ENCODE data around the gene SAFB. TPM values are rescaled to one million over a fixed set of nuclear protein-coding genes. Genes with fewer than 3 reads are reported as not detected.
"Not testable (repeated sequence)": the region's sequence is repeated elsewhere in the genome, so short reads cannot be mapped to it uniquely, and the experiment has no call there.

SAFB gene
- total and polyA plus RNA-seq, 2 donors = 63.3 to 69.3 TPM

- no peak for DNase-seq (ENCODE audit: extremely low spot score)
Measured at GRCh38 chr19:5682107-5682482, 59.2 kb downstream of the SAFB start.

GRCh38 chr19:5683177-5683886, 60.4 kb downstream of the SAFB start:
- H3K4me1 ChIP-seq (ENCODE audit: insufficient read depth) = no peaks in the 10 kb centered on the region
- 93% methylated on average over 10 of the region's 10 CpGs for WGBS
- H3K36me3 ChIP-seq (ENCODE audit: insufficient read depth) = no peaks in the 10 kb centered on the region
- H3K4me3 ChIP-seq (ENCODE audit: low read depth, low read length) = no peak overlapping the region
- no peak for DNase-seq (ENCODE audit: extremely low spot score)
- no peak overlapping the region for H3K27ac ChIP-seq (ENCODE audit: low read depth)

More at GRCh38 chr19:5682107-5682482, 59.2 kb downstream of the SAFB start:
- WGBS = 90% methylated on average over 3 of the region's 3 CpGs
- Histone ChIP-seq H3K36me3 (ENCODE audit: insufficient read depth) (no peaks in the 10 kb centered on the region), H3K4me1 (ENCODE audit: insufficient read depth) (no peaks in the 10 kb centered on the region), H3K27ac (ENCODE audit: low read depth) (no peak overlapping the region), H3K4me3 (ENCODE audit: low read depth, low read length) (no peak overlapping the region)

- Histone ChIP-seq H3K27ac (ENCODE audit: low read depth) (no peak overlapping the region), H3K4me1 (ENCODE audit: insufficient read depth) (no peaks in the 10 kb centered on the region), H3K36me3 (ENCODE audit: insufficient read depth) (no peaks in the 10 kb centered on the region), H3K4me3 (ENCODE audit: low read depth, low read length) (no peak overlapping the region)
- no peak for DNase-seq (ENCODE audit: extremely low spot score)
- WGBS = 93% methylated on average over 22 of the region's 22 CpGs
Measured at GRCh38 chr19:5684694-5685430, 62.0 kb downstream of the SAFB start.

- peak overlapping the region; percentile 41 for H3K4me3 ChIP-seq (ENCODE audit: low read depth, low read length)
- no peaks in the 10 kb centered on the region for H3K36me3 ChIP-seq (ENCODE audit: insufficient read depth)
- H3K27ac ChIP-seq (ENCODE audit: low read depth) = no peak overlapping the region
- WGBS = 36% methylated on average over 16 of the region's 16 CpGs
- H3K4me1 ChIP-seq (ENCODE audit: insufficient read depth) = no peaks in the 10 kb centered on the region
- DNase-seq (ENCODE audit: extremely low spot score) = no peak
Measured at GRCh38 chr19:5686326-5686646, 63.4 kb downstream of the SAFB start.

GRCh38 chr19:5686647-5687359, 63.9 kb downstream of the SAFB start:
- H3K4me1 ChIP-seq (ENCODE audit: insufficient read depth) = no peaks in the 10 kb centered on the region
- H3K27ac ChIP-seq (ENCODE audit: low read depth) = peak overlapping the region; percentile 12
- peak overlapping the region; percentile 41 for H3K4me3 ChIP-seq (ENCODE audit: low read depth, low read length)
- H3K36me3 ChIP-seq (ENCODE audit: insufficient read depth) = no peaks in the 10 kb centered on the region
- peak; percentile 76 for DNase-seq (ENCODE audit: extremely low spot score)
- under 1% methylated on average over 59 of the region's 59 CpGs for WGBS

DNA sequence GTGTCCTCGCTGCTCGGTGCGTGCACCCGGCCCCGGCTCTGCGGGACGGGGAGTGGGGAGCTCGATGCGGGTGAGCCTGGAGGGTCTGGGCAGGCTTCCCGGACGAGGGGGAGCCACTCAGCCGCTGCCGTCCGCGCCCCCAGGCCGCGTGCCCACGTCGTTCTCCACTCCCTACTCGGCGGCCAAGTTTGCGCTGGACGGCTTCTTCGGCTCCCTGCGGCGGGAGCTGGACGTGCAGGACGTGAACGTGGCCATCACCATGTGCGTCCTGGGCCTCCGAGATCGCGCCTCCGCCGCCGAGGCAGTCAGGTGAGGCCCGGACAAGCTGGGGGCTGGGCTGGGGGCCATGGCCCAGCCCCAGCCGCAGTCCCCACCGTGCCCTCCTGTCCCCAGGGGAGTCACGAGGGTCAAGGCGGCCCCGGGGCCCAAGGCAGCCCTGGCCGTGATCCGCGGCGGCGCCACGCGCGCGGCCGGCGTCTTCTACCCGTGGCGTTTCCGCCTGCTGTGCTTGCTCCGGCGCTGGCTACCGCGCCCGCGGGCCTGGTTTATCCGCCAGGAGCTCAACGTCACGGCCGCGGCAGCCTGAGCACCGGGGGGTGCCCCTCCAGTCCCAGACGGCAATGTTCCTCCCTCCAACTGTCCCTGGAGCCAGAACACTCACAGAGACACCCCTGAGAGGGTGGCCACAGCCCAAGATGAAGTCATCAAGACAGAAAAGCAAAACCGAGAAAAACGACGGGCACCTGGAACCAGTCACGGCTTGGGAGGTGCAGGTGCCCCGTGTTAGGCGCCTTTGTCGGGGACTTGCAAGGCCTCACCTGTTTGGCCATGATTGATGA, 64.7 kb downstream of the SAFB start:
- H3K4me1 ChIP-seq (ENCODE audit: insufficient read depth) = no peaks in the 10 kb centered on the region
- H3K27ac ChIP-seq (ENCODE audit: low read depth) = no peak overlapping the region
- H3K4me3 ChIP-seq (ENCODE audit: low read depth, low read length) = peak overlapping the region; percentile 41
- WGBS = 48% methylated on average over 76 of the region's 76 CpGs
- DNase-seq (ENCODE audit: extremely low spot score) = no peak
- H3K36me3 ChIP-seq (ENCODE audit: insufficient read depth) = no peaks in the 10 kb centered on the region

DNA sequence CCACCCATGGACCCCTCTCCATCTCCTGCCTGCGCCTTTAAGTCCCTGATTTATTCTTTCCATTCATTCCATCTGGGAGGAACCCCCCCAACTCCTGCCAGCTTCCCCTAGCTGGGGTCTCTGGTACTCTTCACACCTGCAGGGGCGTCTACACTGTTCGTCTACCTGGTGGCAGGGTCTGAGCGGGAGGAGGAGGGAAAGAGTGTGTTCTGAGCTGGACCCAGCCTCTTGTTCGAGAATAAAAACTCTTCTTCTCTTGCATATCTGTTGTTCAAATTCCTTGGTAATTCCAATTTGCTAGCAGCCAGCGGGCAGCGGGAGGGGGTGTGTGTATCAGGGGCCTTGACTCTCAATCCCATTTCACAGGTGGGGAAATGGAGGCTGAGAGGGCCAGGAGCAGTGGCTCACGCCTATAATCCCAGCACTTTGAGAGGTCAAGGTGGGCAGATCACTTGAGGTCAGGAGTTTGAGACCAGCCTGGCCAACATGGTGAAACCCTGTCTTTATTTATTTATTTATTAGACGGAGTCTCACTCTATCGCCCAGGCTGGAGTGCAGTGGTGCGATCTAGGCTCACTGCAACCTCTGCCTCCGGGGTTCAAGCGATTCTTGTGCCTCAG, 65.5 kb downstream of the SAFB start:
- 92% methylated on average over 13 of the region's 13 CpGs for WGBS
- DNase-seq (ENCODE audit: extremely low spot score); H3K36me3 ChIP-seq (ENCODE audit: insufficient read depth); H3K4me3 ChIP-seq (ENCODE audit: low read depth, low read length); H3K4me1 ChIP-seq (ENCODE audit: insufficient read depth); H3K27ac ChIP-seq (ENCODE audit: low read depth): not testable (repeated sequence)

DNA sequence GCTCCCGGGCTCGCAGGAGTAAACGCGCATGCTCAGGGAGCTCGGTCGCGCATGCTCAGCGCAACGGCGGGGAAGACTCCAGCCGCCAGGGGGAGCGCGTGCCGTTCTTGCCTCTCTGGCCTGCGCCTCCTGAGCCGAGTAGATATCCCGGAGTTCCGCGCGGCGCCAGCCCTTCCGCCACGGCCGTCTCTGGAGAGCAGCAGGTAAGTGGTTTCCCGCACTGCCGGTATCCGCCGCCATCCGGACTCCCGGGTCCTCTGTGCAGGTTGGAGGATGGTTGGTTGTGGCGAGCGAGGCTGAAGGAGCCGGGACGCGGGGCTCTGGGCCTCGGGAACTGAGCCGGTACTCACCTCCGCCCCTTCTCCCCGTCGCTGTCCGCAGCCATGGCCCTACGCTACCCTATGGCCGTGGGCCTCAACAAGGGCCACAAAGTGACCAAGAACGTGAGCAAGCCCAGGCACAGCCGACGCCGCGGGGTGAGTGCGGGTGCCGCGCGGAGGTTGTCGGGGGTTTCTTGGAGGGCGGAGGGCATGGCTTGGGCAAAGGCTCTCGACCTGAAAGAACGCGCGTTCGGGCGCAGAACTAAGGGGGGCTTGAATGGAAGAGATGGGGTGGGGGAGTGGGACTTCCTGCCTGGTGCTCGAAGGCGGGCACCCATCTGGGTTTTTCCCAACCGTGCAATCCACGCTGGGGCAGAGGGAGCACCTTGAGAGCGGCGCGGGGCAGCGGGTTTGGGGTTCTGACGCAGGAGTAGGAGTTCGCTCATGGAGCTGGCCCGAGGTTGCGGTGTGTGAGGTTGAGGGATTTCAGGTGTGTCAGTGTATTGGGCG, 67.5 kb downstream of the SAFB start, which contains the start of gene RPL36:
TSS of gene RPL36 (plus strand) at position 171 of the 830 bp plus-strand sequence. CDS start at position 384, 213 bp downstream.
- H3K36me3 ChIP-seq (ENCODE audit: insufficient read depth) = peaks cover under 1% of the 10 kb centered on the region
- H3K27ac ChIP-seq (ENCODE audit: low read depth) = peak within 1 kb of the TSS; percentile 95
- peak within 1 kb of the TSS; percentile 66 for H3K4me3 ChIP-seq (ENCODE audit: low read depth, low read length)
- no peaks in the 10 kb centered on the region for H3K4me1 ChIP-seq (ENCODE audit: insufficient read depth)
- peak; percentile 93 for DNase-seq (ENCODE audit: extremely low spot score)
- under 1% methylated on average over 73 of the region's 73 CpGs for WGBS

DNA sequence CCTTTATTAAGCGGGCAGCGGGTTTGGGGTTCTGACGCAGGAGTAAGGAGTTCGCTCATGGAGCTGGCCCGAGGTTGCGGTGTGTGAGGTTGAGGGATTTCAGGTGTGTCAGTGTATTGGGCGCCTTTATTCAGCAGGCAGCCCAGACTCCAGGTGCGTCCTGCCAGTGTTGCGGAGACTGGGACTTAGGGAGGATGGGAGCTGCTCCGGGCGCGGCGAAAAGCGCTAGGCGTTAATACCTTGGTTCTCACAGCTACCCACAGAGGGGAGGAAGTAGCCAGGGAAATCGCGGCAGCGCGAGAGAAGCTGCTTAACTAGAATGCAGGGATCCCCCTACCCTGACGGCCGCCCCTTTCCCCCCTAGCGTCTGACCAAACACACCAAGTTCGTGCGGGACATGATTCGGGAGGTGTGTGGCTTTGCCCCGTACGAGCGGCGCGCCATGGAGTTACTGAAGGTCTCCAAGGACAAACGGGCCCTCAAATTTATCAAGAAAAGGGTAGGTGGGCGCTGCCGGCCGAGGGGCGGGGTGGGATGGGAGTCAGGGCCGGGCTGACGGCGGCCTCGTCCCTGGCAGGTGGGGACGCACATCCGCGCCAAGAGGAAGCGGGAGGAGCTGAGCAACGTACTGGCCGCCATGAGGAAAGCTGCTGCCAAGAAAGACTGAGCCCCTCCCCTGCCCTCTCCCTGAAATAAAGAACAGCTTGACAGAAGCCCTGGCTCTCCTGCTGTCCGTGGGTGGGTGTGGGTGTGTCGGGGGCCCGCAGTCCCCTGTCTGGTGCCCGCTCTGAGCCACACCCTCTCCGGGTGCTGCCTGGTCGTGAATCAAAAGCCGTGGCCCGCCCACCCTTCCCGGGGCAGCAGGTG, 68.3 kb downstream of the SAFB start:
- Histone ChIP-seq H3K4me3 (ENCODE audit: low read depth, low read length) (peak overlapping the region; percentile 66), H3K4me1 (ENCODE audit: insufficient read depth) (no peaks in the 10 kb centered on the region), H3K36me3 (ENCODE audit: insufficient read depth) (peaks cover 6% of the 10 kb centered on the region), H3K27ac (ENCODE audit: low read depth) (peak overlapping the region; percentile 95)
- no peak for DNase-seq (ENCODE audit: extremely low spot score)
- WGBS = 4% methylated on average over 54 of the region's 54 CpGs

DNA sequence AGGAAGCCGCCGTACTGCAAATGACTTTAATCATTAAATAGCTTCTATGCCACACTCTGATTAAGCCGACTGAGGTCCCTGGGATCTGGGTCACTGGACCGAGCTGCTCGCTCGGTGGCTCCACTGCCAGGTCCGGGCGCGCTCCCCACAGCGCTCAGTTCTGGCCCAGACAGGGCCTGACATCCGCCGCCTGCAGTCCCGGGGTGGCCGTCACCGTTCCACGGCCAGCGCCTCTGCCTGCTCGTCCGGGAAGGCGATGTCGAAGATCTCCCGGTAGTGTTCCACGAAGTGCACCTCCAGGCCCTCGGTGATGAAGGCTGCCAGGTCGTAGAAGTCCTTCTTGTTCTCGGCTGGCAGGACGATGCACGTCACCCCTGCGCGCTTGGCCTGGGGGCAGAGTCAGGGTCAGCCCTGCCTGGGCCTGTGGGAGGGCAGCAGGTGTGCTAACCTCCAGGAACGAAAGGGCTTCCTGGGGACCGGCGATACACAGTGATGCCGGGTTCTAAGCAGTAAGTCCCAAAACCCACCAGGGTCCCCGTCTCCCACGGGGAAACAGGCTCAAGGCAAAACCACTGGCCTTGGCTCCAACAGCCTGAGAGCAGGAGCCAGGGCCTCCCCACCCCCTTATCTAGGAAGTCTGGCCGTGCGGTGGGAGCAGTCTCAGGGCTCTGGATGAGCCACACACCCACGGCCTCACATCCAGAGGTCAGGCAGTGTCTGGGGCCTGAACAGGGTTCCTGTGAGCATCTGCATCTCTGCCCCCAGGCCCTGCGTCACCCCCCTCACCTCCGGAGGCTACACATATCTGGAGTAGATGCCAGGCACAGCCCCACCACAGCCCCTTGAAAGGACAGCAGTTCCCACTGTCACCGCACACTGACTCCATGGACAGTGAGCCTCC, 69.2 kb downstream of the SAFB start:
- WGBS = 64% methylated on average over 42 of the region's 42 CpGs
- no peak for DNase-seq (ENCODE audit: extremely low spot score)
- Histone ChIP-seq H3K4me1 (ENCODE audit: insufficient read depth) (no peaks in the 10 kb centered on the region), H3K4me3 (ENCODE audit: low read depth, low read length) (no peak overlapping the region), H3K36me3 (ENCODE audit: insufficient read depth) (peaks cover 6% of the 10 kb centered on the region), H3K27ac (ENCODE audit: low read depth) (no peak overlapping the region)

DNA sequence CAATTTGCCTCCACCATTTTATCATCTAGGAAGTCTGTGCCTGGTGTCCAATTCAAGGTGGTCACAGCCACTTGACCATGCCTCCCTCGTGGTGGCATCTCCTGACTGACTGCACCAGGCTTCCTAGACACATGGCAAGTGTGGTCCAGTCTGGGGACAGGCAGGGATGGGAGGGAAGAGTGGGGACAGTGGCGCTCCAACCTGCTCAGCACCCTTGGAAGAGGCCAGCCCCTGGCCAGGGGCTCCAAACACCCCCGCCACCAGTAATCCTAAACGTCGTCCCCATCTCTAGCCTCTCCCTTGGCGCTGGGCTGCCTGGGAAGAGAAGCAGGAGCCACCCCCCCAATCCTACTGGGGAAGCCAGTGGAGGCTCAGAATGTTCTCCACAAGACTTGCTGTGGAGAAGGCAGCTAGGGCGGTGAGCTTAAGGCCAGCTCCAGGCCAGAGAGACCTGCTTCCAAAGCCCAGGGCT, 69.9 kb downstream of the SAFB start:
- H3K4me3 ChIP-seq (ENCODE audit: low read depth, low read length) = no peak overlapping the region
- no peaks in the 10 kb centered on the region for H3K4me1 ChIP-seq (ENCODE audit: insufficient read depth)
- WGBS = 74% methylated on average over 7 of the region's 7 CpGs
- H3K27ac ChIP-seq (ENCODE audit: low read depth) = no peak overlapping the region
- DNase-seq (ENCODE audit: extremely low spot score) = no peak
- peaks cover 6% of the 10 kb centered on the region for H3K36me3 ChIP-seq (ENCODE audit: insufficient read depth)
